Measurements from ENCODE around the gene PHB1.

GRCh38 chr17:49362723-49363117 is 52.0 kb downstream of the PHB1 start:
- TF ChIP-seq, protein P1, sequence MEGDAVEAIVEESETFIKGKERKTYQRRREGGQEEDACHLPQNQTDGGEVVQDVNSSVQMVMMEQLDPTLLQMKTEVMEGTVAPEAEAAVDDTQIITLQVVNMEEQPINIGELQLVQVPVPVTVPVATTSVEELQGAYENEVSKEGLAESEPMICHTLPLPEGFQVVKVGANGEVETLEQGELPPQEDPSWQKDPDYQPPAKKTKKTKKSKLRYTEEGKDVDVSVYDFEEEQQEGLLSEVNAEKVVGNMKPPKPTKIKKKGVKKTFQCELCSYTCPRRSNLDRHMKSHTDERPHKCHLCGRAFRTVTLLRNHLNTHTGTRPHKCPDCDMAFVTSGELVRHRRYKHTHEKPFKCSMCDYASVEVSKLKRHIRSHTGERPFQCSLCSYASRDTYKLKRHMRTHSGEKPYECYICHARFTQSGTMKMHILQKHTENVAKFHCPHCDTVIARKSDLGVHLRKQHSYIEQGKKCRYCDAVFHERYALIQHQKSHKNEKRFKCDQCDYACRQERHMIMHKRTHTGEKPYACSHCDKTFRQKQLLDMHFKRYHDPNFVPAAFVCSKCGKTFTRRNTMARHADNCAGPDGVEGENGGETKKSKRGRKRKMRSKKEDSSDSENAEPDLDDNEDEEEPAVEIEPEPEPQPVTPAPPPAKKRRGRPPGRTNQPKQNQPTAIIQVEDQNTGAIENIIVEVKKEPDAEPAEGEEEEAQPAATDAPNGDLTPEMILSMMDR (IDR thresholded peaks at IDR 0.05; ENCODE audit: control extremely low read depth in 1 of 3, insufficient read depth in 1 of 3, low read depth in 1 of 3, low read length in 3 of 3), result no peak
- TF ChIP-seq RXRA (IDR thresholded peaks at IDR 0.05; ENCODE audit: insufficient read depth, low read depth, low read length) (no peak), EGR1 (IDR thresholded peaks at IDR 0.05; ENCODE audit: borderline replicate concordance, low read depth, low read length) (no peak), EZH2 (IDR thresholded peaks at IDR 0.05; ENCODE audit: low read depth, low read length, severe bottlenecking) (no peak), BRCA1 (IDR thresholded peaks at IDR 0.05; ENCODE audit: low read depth, low read length) (no peak), ZNF274 (IDR thresholded peaks at IDR 0.05; ENCODE audit: borderline replicate concordance, extremely low read depth, low read length) (no peak)
